HG03460 (cell line): Measurements from ENCODE around the gene ADSS2.
"Not testable (repeated sequence)": the region's sequence is repeated elsewhere in the genome, so short reads cannot be mapped to it uniquely, and the experiment has no call there.

Experiments used
- ATAC-seq: cut with Tn5 transposase; IDR thresholded peaks from one replicate; pipeline ENCODE4 v1.9.1; 2021; ENCODE audit not compliant: unreplicated experiment

Gene ADSS2

GRCh38 chr1:244400974-244401373 is 50.7 kb downstream of the ADSS2 start:
- no peak for ATAC-seq

- ATAC-seq = no peak
Observed at GRCh38 chr1:244397131-244397530, 54.6 kb downstream of the ADSS2 start.

GRCh38 chr1:244395965-244396364 is 55.7 kb downstream of the ADSS2 start:
- ATAC-seq = no peak

- ATAC-seq = no peak
Observed at GRCh38 chr1:244394826-244395765, 56.6 kb downstream of the ADSS2 start.

GRCh38 chr1:244394346-244394745 is 57.4 kb downstream of the ADSS2 start:
- ATAC-seq = no peak

- ATAC-seq = no peak
Observed at GRCh38 chr1:244393604-244394176, 58.0 kb downstream of the ADSS2 start.

- no peak for ATAC-seq
Observed at GRCh38 chr1:244391761-244392160, 59.9 kb downstream of the ADSS2 start.

GRCh38 chr1:244388961-244389360 is 62.7 kb downstream of the ADSS2 start:
- ATAC-seq = no peak

GRCh38 chr1:244387415-244387814 is 64.3 kb downstream of the ADSS2 start:
- ATAC-seq = no peak

- ATAC-seq = no peak
Observed at GRCh38 chr1:244386595-244386994, 65.1 kb downstream of the ADSS2 start.

- ATAC-seq = no peak
Observed at GRCh38 chr1:244384066-244384465, 67.6 kb downstream of the ADSS2 start.

- ATAC-seq = no peak
Observed at GRCh38 chr1:244383278-244383884, 68.3 kb downstream of the ADSS2 start.

GRCh38 chr1:244381878-244382565 is 69.7 kb downstream of the ADSS2 start:
- ATAC-seq = no peak

- no peak for ATAC-seq
Observed at GRCh38 chr1:244376126-244376525, 75.6 kb downstream of the ADSS2 start.

GRCh38 chr1:244375051-244375450 is 76.7 kb downstream of the ADSS2 start:
- ATAC-seq = no peak

GRCh38 chr1:244374484-244374883 is 77.2 kb downstream of the ADSS2 start:
- ATAC-seq = not testable (repeated sequence)

- ATAC-seq = no peak
Observed at GRCh38 chr1:244371242-244372141, 80.2 kb downstream of the ADSS2 start.

- no peak for ATAC-seq
Observed at GRCh38 chr1:244370060-244370637, 81.6 kb downstream of the ADSS2 start.

GRCh38 chr1:244369256-244370057 is 82.3 kb downstream of the ADSS2 start:
- no peak for ATAC-seq
